Measurements from ENCODE around the gene NASP. TPM values are rescaled to one million over a fixed set of nuclear protein-coding genes. Genes with fewer than 3 reads are reported as not detected.
A peak's percentile ranks its signal among the peaks of the same experiment; 100 is the strongest.

The NASP gene
- total RNA-seq, 2 donors from 2014 or later: 31.0 to 39.2 TPM

- ATAC-seq: peak; percentile 73
- DNase-seq: peak; percentile 30 to 67 (median 55)
- no peak for TF ChIP-seq CTCF (IDR thresholded peaks at IDR 0.05)
- no peak for TF ChIP-seq POLR2A (IDR thresholded peaks at IDR 0.05)
- intact Hi-C loops (cut with DNase I): no loop called here
- Histone ChIP-seq H3K9me3 (no peaks in the 10 kb centered on the region), H3K4me1 (peaks cover 9% of the 10 kb centered on the region), H3K27ac (peak overlapping the region in 3 of 4 donors; percentile 5 to 71 (median 10)), H3K4me3 (no peak overlapping the region), H3K27me3 (no peaks in the 10 kb centered on the region), H3K36me3 (replicated peaks in 1 of 2; ENCODE audit: insufficient read depth in 1 of 2, low read depth in 2 of 2) (no peaks in the 10 kb centered on the region)
- 15 to 26% methylated on average over 4 of the region's 4 CpGs for WGBS, 2 donors
Observed at GRCh38 chr1:45542591-45542990, 41.2 kb upstream of the NASP start.

GRCh38 chr1:45543581-45544417, 40.0 kb upstream of the NASP start:
- DNase-seq (peak; percentile 23 to 79 (median 43)), ATAC-seq (peak; percentile 73)
- 55 to 58% methylated on average over 8 of the region's 8 CpGs for WGBS, 2 donors
- Histone ChIP-seq H3K4me1 (peaks cover 9% of the 10 kb centered on the region), H3K27ac (peak overlapping the region in 2 of 4 donors; percentile 70 to 71), H3K9me3 (no peaks in the 10 kb centered on the region), H3K36me3 (replicated peaks in 1 of 2; ENCODE audit: insufficient read depth in 1 of 2, low read depth in 2 of 2) (no peaks in the 10 kb centered on the region), H3K27me3 (no peaks in the 10 kb centered on the region), H3K4me3 (no peak overlapping the region)
- TF ChIP-seq POLR2A (IDR thresholded peaks at IDR 0.05) (no peak), CTCF (IDR thresholded peaks at IDR 0.05) (no peak)
- intact Hi-C loops (cut with DNase I): no loop called here

- TF ChIP-seq CTCF (IDR thresholded peaks at IDR 0.05) (no peak), POLR2A (IDR thresholded peaks at IDR 0.05) (no peak)
- no peak for DNase-seq
- intact Hi-C loops (cut with DNase I): no loop called here
- WGBS, 2 donors: 72 to 78% methylated on average over 4 of the region's 4 CpGs
- ATAC-seq: no peak
- peaks cover 9% of the 10 kb centered on the region for H3K4me1 ChIP-seq
- H3K27ac ChIP-seq: peak overlapping the region in 1 of 4 donors; percentile 71
- no peaks in the 10 kb centered on the region for H3K36me3 ChIP-seq (replicated peaks in 1 of 2; ENCODE audit: insufficient read depth in 1 of 2, low read depth in 2 of 2)
- H3K27me3 ChIP-seq: no peaks in the 10 kb centered on the region
- H3K9me3 ChIP-seq: no peaks in the 10 kb centered on the region
- H3K4me3 ChIP-seq: no peak overlapping the region
Observed at GRCh38 chr1:45544530-45544929, 39.3 kb upstream of the NASP start.

- TF ChIP-seq POLR2A (IDR thresholded peaks at IDR 0.05) (no peak), CTCF (IDR thresholded peaks at IDR 0.05) (no peak)
- no peaks in the 10 kb centered on the region for H3K27me3 ChIP-seq
- WGBS, 2 donors: 46 to 61% methylated on average over 6 of the region's 6 CpGs
- no peaks in the 10 kb centered on the region for H3K9me3 ChIP-seq
- DNase-seq: no peak
- no peak overlapping the region for H3K4me3 ChIP-seq
- peak overlapping the region in 1 of 4 donors; percentile 25 for H3K27ac ChIP-seq
- intact Hi-C loops (cut with DNase I): no loop called here
- ATAC-seq: no peak
- peaks cover 11% of the 10 kb centered on the region for H3K4me1 ChIP-seq
- no peaks in the 10 kb centered on the region for H3K36me3 ChIP-seq (replicated peaks in 1 of 2; ENCODE audit: insufficient read depth in 1 of 2, low read depth in 2 of 2)
Observed at GRCh38 chr1:45545019-45545493, 38.8 kb upstream of the NASP start.
